ENCODE results near the gene ANAPC1. TPM values are rescaled to one million over a fixed set of nuclear protein-coding genes. Genes with fewer than 3 reads are reported as not detected.

Gene ANAPC1
- total RNA-seq, 1 experiment from 2014 or later: 52.6 TPM

Other genes starting within 250 kb of the ANAPC1 start
- not detected in 2 replicates for gene MERTK, start 14.4 kb upstream of the ANAPC1 start, total RNA-seq (2014; rRNA removed; shearing (Covaris generic))
- gene TMEM87B, start 171.1 kb upstream of the ANAPC1 start, total RNA-seq (2014; rRNA removed; shearing (Covaris generic)): 32.5 and 53.0 TPM in 2 replicates